Stimulated activated CD8-positive, alpha-beta memory T cell treated with anti-CD3 and anti-CD28 coated beads, Interleukin-15, amount 100 ng/mL, for 1 hour (primary cell): ENCODE results near the gene TMEM132E.

Experiments used
- DNase-seq: peaks from one replicate; pipeline ENCODE4 v3.0.0-alpha.2; 2020; ENCODE audit warnings: low read depth

The TMEM132E gene

DNA sequence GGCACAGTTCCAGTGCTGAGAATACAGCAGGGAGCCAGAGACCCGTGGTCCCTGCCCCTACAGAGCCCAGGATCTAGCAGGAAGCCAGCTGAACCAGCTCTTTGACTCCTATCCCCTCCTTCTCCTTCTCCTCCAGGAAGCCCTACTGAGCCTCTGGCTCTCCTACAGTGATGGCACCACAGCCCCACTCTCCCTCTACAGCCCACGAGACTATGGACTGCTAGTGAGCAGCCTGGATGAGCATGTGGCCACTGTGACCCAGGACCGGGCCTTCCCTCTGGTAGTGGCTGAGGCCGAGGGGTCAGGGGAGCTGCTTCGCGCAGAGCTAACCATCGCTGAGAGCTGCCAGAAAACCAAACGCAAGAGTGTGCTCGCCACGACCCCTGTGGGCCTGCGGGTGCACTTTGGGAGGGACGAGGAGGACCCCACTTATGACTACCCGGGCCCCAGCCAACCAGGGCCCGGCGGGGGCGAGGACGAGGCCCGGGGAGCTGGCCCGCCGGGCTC lies 57.7 kb downstream of the TMEM132E start:
- DNase-seq = no peak

- peak; percentile 68 for DNase-seq
These were observed 58.5 kb downstream of the TMEM132E start for GRCh38 chr17:34637548-34638525.

GRCh38 chr17:34638526-34639260 lies 59.3 kb downstream of the TMEM132E start:
- DNase-seq = no peak

GRCh38 chr17:34639706-34640425 lies 60.5 kb downstream of the TMEM132E start:
- no peak for DNase-seq

- DNase-seq = no peak
These were observed 62.0 kb downstream of the TMEM132E start for GRCh38 chr17:34641368-34641767.

- DNase-seq = no peak
These were observed 65.7 kb downstream of the TMEM132E start for GRCh38 chr17:34644941-34645550.

- no peak for DNase-seq
These were observed 66.2 kb downstream of the TMEM132E start for GRCh38 chr17:34645594-34645993.

DNA sequence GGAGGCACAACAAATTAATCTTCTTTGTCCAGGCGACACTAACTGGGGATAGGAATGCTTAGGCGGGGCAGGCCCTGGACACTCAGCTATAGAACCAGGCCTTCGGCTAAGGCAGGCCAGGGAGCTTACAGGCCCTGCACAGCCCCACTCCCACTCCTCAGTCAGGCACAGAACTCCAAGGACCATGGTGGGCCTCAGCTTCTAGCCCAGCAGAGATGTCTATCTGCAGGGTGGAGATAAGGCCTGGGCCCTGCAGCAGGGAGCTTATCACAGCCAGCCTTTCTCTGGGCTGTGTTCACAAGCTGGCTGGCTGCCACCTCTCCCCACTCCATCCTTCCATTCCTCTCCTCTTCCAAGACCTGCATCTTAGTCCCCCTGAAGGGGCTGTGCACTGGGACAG lies 68.1 kb downstream of the TMEM132E start:
- no peak for DNase-seq

DNA sequence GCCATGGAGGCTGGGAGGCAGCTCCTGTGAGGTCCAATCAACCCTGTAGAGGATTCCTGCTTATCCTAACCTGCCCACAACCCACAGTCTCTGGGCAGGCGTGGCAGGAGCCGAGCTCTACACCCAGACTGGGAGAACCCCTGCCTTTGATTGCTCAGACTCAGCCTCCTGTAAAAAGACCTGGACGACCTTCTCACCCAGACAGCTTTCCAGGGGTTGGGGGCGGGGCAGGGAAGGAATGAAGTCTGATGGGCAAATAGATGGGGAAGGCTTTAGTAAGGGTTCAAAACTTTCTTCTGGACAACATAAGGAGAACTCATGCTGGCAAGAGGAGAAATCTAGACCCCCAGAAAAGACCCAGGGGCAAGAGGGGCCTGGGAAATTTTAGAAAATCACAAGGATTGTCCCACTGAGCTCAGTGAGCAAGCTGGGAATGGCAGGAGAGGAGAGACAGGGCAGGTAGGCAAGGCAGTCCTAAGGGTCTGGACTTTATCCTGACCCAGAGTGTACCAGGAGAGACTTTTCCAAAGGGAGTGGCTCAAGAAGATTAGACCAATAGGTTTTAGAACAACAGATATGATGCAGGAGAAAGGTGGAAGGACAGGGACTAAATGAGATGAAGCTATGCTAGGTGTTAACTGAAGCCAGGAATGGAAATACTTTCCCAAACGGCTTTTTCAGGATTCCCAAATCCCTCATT lies 70.8 kb downstream of the TMEM132E start:
- no peak for DNase-seq

- DNase-seq = no peak
These were observed 72.0 kb downstream of the TMEM132E start for GRCh38 chr17:34651402-34651811.

DNA sequence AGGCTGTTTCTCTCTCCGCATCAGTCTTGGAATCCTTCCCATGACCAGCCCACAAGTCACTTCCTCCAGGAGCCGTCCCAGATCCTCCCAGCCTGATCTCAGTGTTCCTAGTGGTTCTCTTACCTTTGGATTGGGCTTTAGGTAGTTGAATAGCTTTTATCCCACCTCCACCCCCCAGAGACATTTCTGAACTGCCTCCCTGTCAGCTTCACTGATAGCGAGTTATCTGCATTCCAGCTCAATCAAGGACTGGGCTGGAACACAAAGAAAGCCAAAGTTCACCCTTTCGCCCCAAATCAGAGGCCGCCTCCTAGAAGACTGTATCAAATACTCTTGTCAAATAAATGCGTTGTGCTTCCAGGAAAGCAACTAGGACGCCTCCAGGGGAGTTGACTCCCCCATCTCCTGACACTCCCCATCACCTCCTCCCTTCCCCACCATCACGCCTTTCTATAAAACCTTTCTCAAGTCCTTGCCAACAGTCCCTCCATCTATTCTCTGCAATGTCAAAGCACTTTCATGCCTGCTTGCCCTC lies 72.7 kb downstream of the TMEM132E start:
- no peak for DNase-seq

GRCh38 chr17:34653511-34653910 lies 74.1 kb downstream of the TMEM132E start:
- DNase-seq = no peak

DNA sequence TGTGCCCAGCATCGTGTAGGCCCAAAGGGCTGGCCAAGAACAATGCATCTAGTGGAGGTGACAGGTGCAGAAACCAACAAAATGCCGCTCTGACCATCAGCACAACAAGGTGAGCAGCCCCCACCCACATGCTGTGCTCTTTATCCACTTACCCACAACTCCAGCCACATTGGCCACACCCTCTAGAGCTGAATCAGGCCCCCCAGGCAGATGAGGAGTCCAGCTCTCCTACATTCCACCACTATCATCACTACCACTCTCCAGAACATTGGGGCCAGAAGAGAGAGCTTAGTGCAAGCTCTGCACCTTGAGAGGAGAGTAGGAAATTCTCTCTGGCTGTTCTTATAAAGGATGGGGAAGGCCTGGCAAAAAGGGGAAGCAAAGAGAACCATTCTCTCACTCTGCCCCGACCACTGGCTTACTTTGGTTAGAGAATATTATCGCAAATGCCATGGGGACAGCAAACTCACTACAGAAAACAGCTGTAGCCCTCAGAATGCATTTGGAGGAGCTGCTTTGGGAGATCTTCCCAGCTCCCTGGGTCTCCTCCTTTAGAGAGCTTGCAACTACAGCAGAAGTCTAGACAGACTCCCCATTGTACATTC lies 75.0 kb downstream of the TMEM132E start:
- no peak for DNase-seq

DNA sequence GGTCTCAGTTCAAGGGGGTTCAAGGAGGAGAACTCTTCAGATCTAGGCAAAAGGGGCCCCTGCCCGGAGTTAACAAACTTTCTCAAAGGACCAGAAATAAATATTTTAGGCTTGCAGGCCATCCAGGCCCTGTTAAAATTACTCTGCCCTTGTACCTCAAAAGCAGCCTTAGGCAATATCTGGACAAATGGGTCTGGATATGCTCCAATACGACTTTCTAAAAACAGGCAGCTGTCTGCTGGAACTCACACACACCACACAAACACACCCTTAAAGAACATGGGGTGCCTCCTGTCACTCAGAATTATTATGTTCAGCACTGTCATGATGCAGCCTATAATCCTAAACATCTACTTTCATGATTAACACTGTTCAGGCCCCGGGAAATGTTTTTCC lies 75.5 kb downstream of the TMEM132E start:
- DNase-seq = no peak

- DNase-seq = no peak
These were observed 77.4 kb downstream of the TMEM132E start for GRCh38 chr17:34656801-34657200.

GRCh38 chr17:34658811-34659560 lies 79.6 kb downstream of the TMEM132E start:
- no peak for DNase-seq

DNA sequence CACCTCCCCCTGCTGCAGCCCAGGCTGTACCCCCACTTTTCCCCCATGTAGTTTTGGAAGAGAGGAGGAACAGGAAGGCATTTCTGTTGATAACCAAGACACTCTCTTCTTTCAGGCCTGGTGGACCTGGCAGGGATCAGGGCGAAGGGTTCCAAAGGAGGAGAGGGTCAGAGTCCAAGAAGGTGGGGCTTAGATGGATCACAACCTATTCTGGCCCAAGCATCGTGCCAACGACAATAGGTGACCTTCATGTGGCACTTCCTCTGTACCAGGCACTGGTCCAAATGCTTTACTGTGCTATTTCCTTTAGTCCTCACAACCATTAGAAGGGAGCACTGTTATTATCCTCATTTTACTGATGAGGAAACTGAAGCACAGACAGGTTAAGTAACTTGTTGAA lies 84.3 kb downstream of the TMEM132E start:
- DNase-seq = no peak

DNA sequence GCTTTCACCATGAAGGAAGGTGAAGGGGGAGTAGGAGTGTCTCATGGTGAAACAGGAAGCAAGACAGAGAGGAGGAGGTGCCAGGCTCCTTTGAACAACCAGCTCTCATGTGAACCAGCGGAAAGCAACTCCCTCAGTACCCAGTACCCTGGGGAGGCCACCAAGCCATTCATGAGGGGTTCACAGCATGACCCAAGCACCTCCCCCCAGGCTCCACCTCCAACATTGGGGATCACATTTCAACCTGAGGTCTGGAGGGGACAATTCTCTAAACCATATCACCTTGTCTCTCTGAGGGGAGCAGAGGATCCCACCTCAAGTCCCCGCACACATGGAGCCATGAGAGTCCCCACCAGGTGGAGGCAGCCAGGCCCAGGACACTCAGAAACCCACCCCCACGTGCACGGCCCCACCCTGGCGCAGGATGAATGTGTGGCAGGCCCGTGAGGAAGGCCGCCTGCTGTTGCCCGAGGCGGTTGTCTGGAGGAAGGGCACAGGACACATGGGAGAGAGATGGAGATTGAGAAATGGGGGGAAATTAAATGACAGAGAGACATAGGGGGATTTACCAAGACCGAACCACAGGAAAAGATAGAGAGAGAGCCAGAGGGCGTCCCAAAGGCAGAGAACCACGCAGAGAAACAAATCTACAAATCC lies 85.9 kb downstream of the TMEM132E start:
- DNase-seq = no peak
